22Rv1 (cell line): ENCODE measurements around the gene CELF2.

ENCODE experiments used
- ZFX ChIP-seq: fragments of 450-650 bp; IDR thresholded peaks from 2 replicates; pipeline ENCODE4 v1.6.1; 2017; ENCODE audit warnings: antibody characterized with exemption, borderline replicate concordance
- TF ChIP-seq, protein P1 (sequence below): fragments of 450-650 bp; IDR thresholded peaks from 2 replicates; pipeline ENCODE4 v1.5.1; 2017; ENCODE audit warnings: mild to moderate bottlenecking

DNA sequence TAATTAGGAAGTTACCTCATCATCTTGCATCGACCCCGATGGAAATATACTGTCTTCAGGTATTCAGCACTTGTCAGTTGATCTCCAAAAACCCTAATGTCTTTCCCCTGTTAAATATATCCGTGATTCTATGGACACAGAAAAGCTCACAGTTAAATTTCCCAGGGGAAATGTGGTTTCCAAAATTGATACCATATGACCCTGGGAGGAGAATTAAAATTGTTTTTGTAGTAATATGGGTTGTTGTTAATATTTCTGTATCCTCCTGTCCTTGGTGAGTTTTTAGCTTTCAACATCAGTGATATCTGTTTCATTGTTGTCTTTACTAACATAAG is 132.1 kb downstream of the CELF2 start:
- TF ChIP-seq, protein P1, sequence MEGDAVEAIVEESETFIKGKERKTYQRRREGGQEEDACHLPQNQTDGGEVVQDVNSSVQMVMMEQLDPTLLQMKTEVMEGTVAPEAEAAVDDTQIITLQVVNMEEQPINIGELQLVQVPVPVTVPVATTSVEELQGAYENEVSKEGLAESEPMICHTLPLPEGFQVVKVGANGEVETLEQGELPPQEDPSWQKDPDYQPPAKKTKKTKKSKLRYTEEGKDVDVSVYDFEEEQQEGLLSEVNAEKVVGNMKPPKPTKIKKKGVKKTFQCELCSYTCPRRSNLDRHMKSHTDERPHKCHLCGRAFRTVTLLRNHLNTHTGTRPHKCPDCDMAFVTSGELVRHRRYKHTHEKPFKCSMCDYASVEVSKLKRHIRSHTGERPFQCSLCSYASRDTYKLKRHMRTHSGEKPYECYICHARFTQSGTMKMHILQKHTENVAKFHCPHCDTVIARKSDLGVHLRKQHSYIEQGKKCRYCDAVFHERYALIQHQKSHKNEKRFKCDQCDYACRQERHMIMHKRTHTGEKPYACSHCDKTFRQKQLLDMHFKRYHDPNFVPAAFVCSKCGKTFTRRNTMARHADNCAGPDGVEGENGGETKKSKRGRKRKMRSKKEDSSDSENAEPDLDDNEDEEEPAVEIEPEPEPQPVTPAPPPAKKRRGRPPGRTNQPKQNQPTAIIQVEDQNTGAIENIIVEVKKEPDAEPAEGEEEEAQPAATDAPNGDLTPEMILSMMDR = no peak
- no peak for TF ChIP-seq ZFX
